ENCODE data around the gene CCDC50.

GRCh38 chr3:191339316-191339917 lies 10.2 kb downstream of the CCDC50 start:
- TF ChIP-seq CTCF (IDR thresholded peaks at IDR 0.05) (no peak), ZFX (IDR thresholded peaks at IDR 0.05; ENCODE audit: borderline replicate concordance) (no peak)
